Eye (tissue), 1 donor: ENCODE data around the gene KRT1.

Source experiments
- DNase-seq: peaks from one replicate; pipeline ENCODE4 v3.0.0-alpha.2; 2015

Gene KRT1

GRCh38 chr12:52632656-52633055 is 47.6 kb downstream of the KRT1 start:
- no peak for DNase-seq

- no peak for DNase-seq
These were observed 48.3 kb downstream of the KRT1 start for GRCh38 chr12:52631676-52632459.

GRCh38 chr12:52631264-52631663 is 48.9 kb downstream of the KRT1 start:
- no peak for DNase-seq

GRCh38 chr12:52630599-52631200 is 49.5 kb downstream of the KRT1 start:
- no peak for DNase-seq

GRCh38 chr12:52630008-52630500 is 50.2 kb downstream of the KRT1 start:
- no peak for DNase-seq

- DNase-seq = no peak
These were observed 50.8 kb downstream of the KRT1 start for GRCh38 chr12:52629281-52630007.

- DNase-seq = no peak
These were observed 51.4 kb downstream of the KRT1 start for GRCh38 chr12:52628841-52629240.

GRCh38 chr12:52628111-52628507 is 52.1 kb downstream of the KRT1 start:
- DNase-seq = no peak

- DNase-seq = no peak
These were observed 52.7 kb downstream of the KRT1 start for GRCh38 chr12:52627395-52628110.
